HEK293 (cell line): ENCODE results near the gene GADD45GIP1.
A peak's percentile ranks its signal among the peaks of the same experiment; 100 is the strongest.
"Not testable (repeated sequence)": the region's sequence is repeated elsewhere in the genome, so short reads cannot be mapped to it uniquely, and the experiment has no call there.

ENCODE experiments used
- CTCF ChIA-PET: fragments of 350-600 bp; formaldehyde crosslinking; extraction: SDS; loops from one replicate; lab custom pipeline; 2021; ENCODE audit warnings: antibody characterized with exemption; lab: Yijun Ruan, JAX
- POLR2A ChIA-PET: fragments of 300-600 bp; formaldehyde crosslinking; extraction: SDS; loops from one replicate; lab custom pipeline; 2020; ENCODE audit warnings: antibody characterized with exemption, inconsistent platforms; lab: Yijun Ruan, JAX
- H3K27ac ChIP-seq: fragments of 200-500 bp; sonication (Bioruptor generic); 2 replicates; pipeline ENCODE4 v1.5.1; 2014; ENCODE audit warnings: low read depth, low read length, control low read depth, inconsistent platforms; ENCODE audit errors: extremely low read depth
- H3K36me3 ChIP-seq, 2 experiments: fragments of 200-500 bp in 1 of 2; sonication (Bioruptor generic) in 1 of 2; 1 replicate in 1 of 2; 2 replicates in 1 of 2; pipeline ENCODE4 v1.5.1; 2014 to 2017; ENCODE audit warnings: inconsistent platforms in 2 of 2, low read length in 2 of 2; ENCODE audit not compliant: control insufficient read depth in 2 of 2, insufficient read depth in 1 of 2
- H3K4me1 ChIP-seq: fragments of 200-500 bp; sonication (Bioruptor generic); 2 replicates; pipeline ENCODE4 v1.5.1; 2014; ENCODE audit warnings: mild to moderate bottlenecking, low read length, inconsistent platforms; ENCODE audit not compliant: control insufficient read depth, insufficient read depth
- H3K4me3 ChIP-seq: 2 replicates; pipeline ENCODE4 v1.5.1; 2011; ENCODE audit warnings: low read depth, mild to moderate bottlenecking, control low read depth, low read length, moderate library complexity
- H3K9me3 ChIP-seq: fragments of 200-500 bp; sonication (Bioruptor generic); 2 replicates; pipeline ENCODE4 v1.5.1; 2014; ENCODE audit warnings: low read depth, low read length, inconsistent platforms; ENCODE audit not compliant: control insufficient read depth, insufficient read depth
- GLIS1 ChIP-seq: fragments of 450-650 bp; formaldehyde crosslinking; IDR thresholded peaks from 2 replicates; pipeline ENCODE4 v1.5.1; 2016; ENCODE audit warnings: missing biosample characterization, missing genetic modification characterization
- IKZF3 ChIP-seq: fragments of 450-650 bp; IDR thresholded peaks from 2 replicates; pipeline ENCODE4 v1.5.0; 2018; ENCODE audit warnings: missing biosample characterization, mild to moderate bottlenecking, missing genetic modification characterization, moderate library complexity
- KLF10 ChIP-seq: fragments of 450-650 bp; IDR thresholded peaks from 2 replicates; pipeline ENCODE4 v1.5.1; 2018; ENCODE audit warnings: missing biosample characterization, mild to moderate bottlenecking, missing genetic modification characterization
- OSR2 ChIP-seq: fragments of 450-650 bp; formaldehyde crosslinking; IDR thresholded peaks from 2 replicates; pipeline ENCODE4 v1.5.1; 2016; ENCODE audit warnings: missing biosample characterization, missing genetic modification characterization
- YY1 ChIP-seq: fragments of 450-650 bp; formaldehyde crosslinking; IDR thresholded peaks from 2 replicates; pipeline ENCODE4 v1.5.1; 2018; ENCODE audit warnings: missing biosample characterization, missing genetic modification characterization
- ZBTB20 ChIP-seq: fragments of 450-650 bp; formaldehyde crosslinking; IDR thresholded peaks from 2 replicates; pipeline ENCODE4 v1.5.1; 2016; ENCODE audit warnings: missing biosample characterization, missing genetic modification characterization
- ZBTB7A ChIP-seq: fragments of 450-650 bp; formaldehyde crosslinking; IDR thresholded peaks from 2 replicates; pipeline ENCODE4 v1.5.1; 2016; ENCODE audit warnings: low read depth, missing biosample characterization, missing genetic modification characterization
- ZIC2 ChIP-seq: fragments of 450-650 bp; formaldehyde crosslinking; IDR thresholded peaks from 2 replicates; pipeline ENCODE4 v1.5.1; 2016; ENCODE audit warnings: missing biosample characterization, missing genetic modification characterization
- ZNF10 ChIP-seq: fragments of 450-650 bp; formaldehyde crosslinking; IDR thresholded peaks from 2 replicates; pipeline ENCODE4 v1.5.1; 2017; ENCODE audit warnings: missing biosample characterization, missing genetic modification characterization
- ZNF112 ChIP-seq: fragments of 450-650 bp; formaldehyde crosslinking; IDR thresholded peaks from 2 replicates; pipeline ENCODE4 v1.5.0; 2017; ENCODE audit warnings: missing biosample characterization, missing genetic modification characterization
- ZNF121 ChIP-seq: fragments of 450-650 bp; formaldehyde crosslinking; IDR thresholded peaks from 2 replicates; pipeline ENCODE4 v1.5.1; 2016; ENCODE audit warnings: missing biosample characterization, missing genetic modification characterization
- ZNF341 ChIP-seq: fragments of 450-650 bp; formaldehyde crosslinking; IDR thresholded peaks from 2 replicates; pipeline ENCODE4; 2016; ENCODE audit warnings: low read depth, missing biosample characterization, missing genetic modification characterization
- ZNF600 ChIP-seq: fragments of 450-650 bp; formaldehyde crosslinking; IDR thresholded peaks from 2 replicates; pipeline ENCODE4 v1.5.1; 2016; ENCODE audit warnings: missing biosample characterization, missing genetic modification characterization
- TF ChIP-seq, protein P1 (sequence below): fragments of 450-650 bp; formaldehyde crosslinking; IDR thresholded peaks from 2 replicates; pipeline ENCODE4 v1.5.1; 2016; ENCODE audit warnings: missing biosample characterization, missing genetic modification characterization, low read depth
- TF ChIP-seq, protein P2 (sequence below): fragments of 450-650 bp; formaldehyde crosslinking; IDR thresholded peaks from 2 replicates; pipeline ENCODE4 v1.5.1; 2017; ENCODE audit warnings: missing biosample characterization, missing genetic modification characterization
- TF ChIP-seq, protein P3 (sequence below): fragments of 450-650 bp; formaldehyde crosslinking; IDR thresholded peaks from 2 replicates; pipeline ENCODE4 v1.5.1; 2016; ENCODE audit warnings: missing biosample characterization, missing genetic modification characterization
- TF ChIP-seq, protein P4 (sequence below): fragments of 450-650 bp; formaldehyde crosslinking; IDR thresholded peaks from 2 replicates; pipeline ENCODE4 v1.5.1; 2016; ENCODE audit warnings: missing biosample characterization, missing genetic modification characterization
- TF ChIP-seq, protein P5 (sequence below): sonication (generic); formaldehyde crosslinking; IDR thresholded peaks from 2 replicates; pipeline ENCODE4 v1.8.1; 2022; ENCODE audit warnings: mild to moderate bottlenecking, moderate library complexity, missing genetic modification reagents
- TF ChIP-seq, protein P6 (sequence below): fragments of 450-650 bp; formaldehyde crosslinking; IDR thresholded peaks from 2 replicates; pipeline ENCODE4 v1.5.1; 2016; ENCODE audit warnings: missing biosample characterization, missing genetic modification characterization

GADD45GIP1 gene

DNA sequence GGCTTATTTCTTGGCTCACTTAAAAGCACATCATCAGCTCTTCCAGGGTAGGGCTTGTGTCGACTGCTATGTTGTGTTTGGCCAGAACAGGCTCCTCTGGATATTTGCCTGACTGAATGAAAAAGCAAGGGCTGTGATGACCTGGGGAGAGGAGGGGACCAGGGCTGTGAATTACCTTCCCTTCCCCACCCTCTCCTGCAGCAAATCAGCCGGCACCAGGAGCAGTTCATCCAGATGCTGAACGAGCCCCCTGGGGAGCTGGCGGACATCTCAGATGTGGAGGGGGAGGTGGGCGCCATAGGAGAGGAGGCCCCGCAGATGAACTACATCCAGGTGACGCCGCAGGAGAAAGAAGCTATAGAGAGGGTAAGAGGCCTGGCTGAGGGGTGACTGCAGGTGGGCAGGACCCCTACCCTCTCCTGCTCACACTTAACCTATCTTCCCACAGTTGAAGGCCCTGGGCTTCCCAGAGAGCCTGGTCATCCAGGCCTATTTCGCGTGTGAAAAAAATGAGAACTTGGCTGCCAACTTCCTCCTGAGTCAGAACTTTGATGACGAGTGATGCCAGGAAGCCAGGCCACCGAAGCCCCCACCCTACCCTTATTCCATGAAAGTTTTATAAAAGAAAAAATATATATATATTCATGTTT lies 4.4 kb downstream of the GADD45GIP1 start:
- Histone ChIP-seq H3K9me3 (no peaks in the 10 kb centered on the region), H3K27ac (peak overlapping the region; percentile 33; the same call in 1 of the 2 replicates), H3K4me3 (no peak overlapping the region), H3K36me3 (peaks cover 40 to 73% of the 10 kb centered on the region in 2 experiments), H3K4me1 (peaks cover 10% of the 10 kb centered on the region)
- POLR2A ChIA-PET = interaction anchor here (0.5 to 4.9 kb wide), 8 partner anchors 10 to 200 kb away, joined by 3 to 21 read pairs (median 3); partner anchors contain the start of genes CALR, FARSA and SYCE2
- CTCF ChIA-PET = interaction anchor here (0.6 to 5.5 kb wide), 3 partner anchors 14 to 400 kb away, joined by 3 to 48 read pairs (median 4); no protein-coding TSS in a partner anchor
- TF ChIP-seq KLF10 (no peak), ZBTB7A (no peak), YY1 (tag by site-specific recombination) (no peak), OSR2 (peak; percentile 77), ZBTB20 (tag by site-specific recombination) (peak; percentile 48), IKZF3 (tag by site-specific recombination) (0 out of 2 replicates have a peak, but pooled peaks have one; percentile 22), ZIC2 (tag by site-specific recombination) (peak; percentile 87), ZNF341 (tag by site-specific recombination) (peak; percentile 17; the same call in 1 of the 2 replicates), ZNF10 (tag by site-specific recombination) (0 out of 2 replicates have a peak, but pooled peaks have one; percentile 8), ZNF600 (peak; percentile 63), ZNF112 (tag by site-specific recombination) (no peak), GLIS1 (tag by site-specific recombination) (peak; percentile 79)
- TF ChIP-seq, protein P1, sequence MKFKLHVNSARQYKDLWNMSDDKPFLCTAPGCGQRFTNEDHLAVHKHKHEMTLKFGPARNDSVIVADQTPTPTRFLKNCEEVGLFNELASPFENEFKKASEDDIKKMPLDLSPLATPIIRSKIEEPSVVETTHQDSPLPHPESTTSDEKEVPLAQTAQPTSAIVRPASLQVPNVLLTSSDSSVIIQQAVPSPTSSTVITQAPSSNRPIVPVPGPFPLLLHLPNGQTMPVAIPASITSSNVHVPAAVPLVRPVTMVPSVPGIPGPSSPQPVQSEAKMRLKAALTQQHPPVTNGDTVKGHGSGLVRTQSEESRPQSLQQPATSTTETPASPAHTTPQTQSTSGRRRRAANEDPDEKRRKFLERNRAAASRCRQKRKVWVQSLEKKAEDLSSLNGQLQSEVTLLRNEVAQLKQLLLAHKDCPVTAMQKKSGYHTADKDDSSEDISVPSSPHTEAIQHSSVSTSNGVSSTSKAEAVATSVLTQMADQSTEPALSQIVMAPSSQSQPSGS = no peak
- TF ChIP-seq, protein P2, sequence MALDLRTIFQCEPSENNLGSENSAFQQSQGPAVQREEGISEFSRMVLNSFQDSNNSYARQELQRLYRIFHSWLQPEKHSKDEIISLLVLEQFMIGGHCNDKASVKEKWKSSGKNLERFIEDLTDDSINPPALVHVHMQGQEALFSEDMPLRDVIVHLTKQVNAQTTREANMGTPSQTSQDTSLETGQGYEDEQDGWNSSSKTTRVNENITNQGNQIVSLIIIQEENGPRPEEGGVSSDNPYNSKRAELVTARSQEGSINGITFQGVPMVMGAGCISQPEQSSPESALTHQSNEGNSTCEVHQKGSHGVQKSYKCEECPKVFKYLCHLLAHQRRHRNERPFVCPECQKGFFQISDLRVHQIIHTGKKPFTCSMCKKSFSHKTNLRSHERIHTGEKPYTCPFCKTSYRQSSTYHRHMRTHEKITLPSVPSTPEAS (tag by site-specific recombination) = no peak
- TF ChIP-seq, protein P3, sequence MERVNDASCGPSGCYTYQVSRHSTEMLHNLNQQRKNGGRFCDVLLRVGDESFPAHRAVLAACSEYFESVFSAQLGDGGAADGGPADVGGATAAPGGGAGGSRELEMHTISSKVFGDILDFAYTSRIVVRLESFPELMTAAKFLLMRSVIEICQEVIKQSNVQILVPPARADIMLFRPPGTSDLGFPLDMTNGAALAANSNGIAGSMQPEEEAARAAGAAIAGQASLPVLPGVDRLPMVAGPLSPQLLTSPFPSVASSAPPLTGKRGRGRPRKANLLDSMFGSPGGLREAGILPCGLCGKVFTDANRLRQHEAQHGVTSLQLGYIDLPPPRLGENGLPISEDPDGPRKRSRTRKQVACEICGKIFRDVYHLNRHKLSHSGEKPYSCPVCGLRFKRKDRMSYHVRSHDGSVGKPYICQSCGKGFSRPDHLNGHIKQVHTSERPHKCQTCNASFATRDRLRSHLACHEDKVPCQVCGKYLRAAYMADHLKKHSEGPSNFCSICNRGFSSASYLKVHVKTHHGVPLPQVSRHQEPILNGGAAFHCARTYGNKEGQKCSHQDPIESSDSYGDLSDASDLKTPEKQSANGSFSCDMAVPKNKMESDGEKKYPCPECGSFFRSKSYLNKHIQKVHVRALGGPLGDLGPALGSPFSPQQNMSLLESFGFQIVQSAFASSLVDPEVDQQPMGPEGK (tag by site-specific recombination) = peak; percentile 31
- TF ChIP-seq, protein P4, sequence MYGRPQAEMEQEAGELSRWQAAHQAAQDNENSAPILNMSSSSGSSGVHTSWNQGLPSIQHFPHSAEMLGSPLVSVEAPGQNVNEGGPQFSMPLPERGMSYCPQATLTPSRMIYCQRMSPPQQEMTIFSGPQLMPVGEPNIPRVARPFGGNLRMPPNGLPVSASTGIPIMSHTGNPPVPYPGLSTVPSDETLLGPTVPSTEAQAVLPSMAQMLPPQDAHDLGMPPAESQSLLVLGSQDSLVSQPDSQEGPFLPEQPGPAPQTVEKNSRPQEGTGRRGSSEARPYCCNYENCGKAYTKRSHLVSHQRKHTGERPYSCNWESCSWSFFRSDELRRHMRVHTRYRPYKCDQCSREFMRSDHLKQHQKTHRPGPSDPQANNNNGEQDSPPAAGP (tag by site-specific recombination) = 0 out of 2 replicates have a peak, but pooled peaks have one; percentile 23
- TF ChIP-seq, protein P5, sequence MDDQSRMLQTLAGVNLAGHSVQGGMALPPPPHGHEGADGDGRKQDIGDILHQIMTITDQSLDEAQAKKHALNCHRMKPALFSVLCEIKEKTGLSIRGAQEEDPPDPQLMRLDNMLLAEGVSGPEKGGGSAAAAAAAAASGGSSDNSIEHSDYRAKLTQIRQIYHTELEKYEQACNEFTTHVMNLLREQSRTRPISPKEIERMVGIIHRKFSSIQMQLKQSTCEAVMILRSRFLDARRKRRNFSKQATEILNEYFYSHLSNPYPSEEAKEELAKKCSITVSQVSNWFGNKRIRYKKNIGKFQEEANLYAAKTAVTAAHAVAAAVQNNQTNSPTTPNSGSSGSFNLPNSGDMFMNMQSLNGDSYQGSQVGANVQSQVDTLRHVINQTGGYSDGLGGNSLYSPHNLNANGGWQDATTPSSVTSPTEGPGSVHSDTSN (CRISPR knock-in tag) = no peak

DNA sequence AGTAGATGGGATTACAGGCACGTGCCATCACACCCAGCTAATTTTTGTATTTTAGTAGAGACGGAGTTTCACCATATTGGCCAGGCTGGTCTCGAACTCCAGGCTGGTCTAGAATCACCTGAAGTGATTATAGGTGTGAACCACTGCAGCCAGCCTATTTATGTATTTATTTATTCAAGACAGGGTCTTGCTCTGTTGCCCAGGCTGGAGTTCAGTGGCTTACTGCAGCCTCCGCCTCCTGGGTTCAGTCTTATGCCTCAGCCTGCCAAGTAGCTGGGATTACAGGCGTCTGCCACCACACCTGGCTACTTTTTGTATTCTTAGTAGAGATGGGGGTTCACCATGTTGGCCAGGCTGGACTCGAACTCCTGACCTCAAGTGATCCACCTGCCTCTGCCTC lies 5.0 kb downstream of the GADD45GIP1 start:
- ChIA-PET POLR2A (interaction anchor here (0.5 to 4.9 kb wide), 5 partner anchors 9 to 200 kb away, joined by 3 to 21 read pairs (median 3); partner anchors contain the start of genes CALR and FARSA), CTCF (interaction anchor here (0.6 to 5.5 kb wide), 2 partner anchors 14 to 399 kb away, joined by 3 to 48 read pairs; no protein-coding TSS in a partner anchor)
- H3K9me3 ChIP-seq, H3K4me3 ChIP-seq: not testable (repeated sequence)
- Histone ChIP-seq H3K27ac (0 out of 2 replicates have a peak overlapping the region, but pooled peaks have one; percentile 6), H3K4me1 (peaks cover 13% of the 10 kb centered on the region), H3K36me3 (peaks cover 46 to 77% of the 10 kb centered on the region in 2 experiments)
- TF ChIP-seq ZNF121 (tag by site-specific recombination) = peak; percentile 97
- TF ChIP-seq, protein P6, sequence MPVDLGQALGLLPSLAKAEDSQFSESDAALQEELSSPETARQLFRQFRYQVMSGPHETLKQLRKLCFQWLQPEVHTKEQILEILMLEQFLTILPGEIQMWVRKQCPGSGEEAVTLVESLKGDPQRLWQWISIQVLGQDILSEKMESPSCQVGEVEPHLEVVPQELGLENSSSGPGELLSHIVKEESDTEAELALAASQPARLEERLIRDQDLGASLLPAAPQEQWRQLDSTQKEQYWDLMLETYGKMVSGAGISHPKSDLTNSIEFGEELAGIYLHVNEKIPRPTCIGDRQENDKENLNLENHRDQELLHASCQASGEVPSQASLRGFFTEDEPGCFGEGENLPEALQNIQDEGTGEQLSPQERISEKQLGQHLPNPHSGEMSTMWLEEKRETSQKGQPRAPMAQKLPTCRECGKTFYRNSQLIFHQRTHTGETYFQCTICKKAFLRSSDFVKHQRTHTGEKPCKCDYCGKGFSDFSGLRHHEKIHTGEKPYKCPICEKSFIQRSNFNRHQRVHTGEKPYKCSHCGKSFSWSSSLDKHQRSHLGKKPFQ (tag by site-specific recombination) = peak; percentile 35; the same call in 1 of the 2 replicates
